GM21723 (cell line): Measurements from ENCODE around the gene CCDC159.

ENCODE experiments used
- ATAC-seq: cut with Tn5 transposase; IDR thresholded peaks from one replicate; pipeline ENCODE4 v1.9.1; 2021; ENCODE audit warnings: mild to moderate bottlenecking, moderate library complexity; ENCODE audit not compliant: unreplicated experiment

Gene CCDC159

GRCh38 chr19:11384778-11385129 lies 38.4 kb downstream of the CCDC159 start:
- no peak for ATAC-seq

- no peak for ATAC-seq
Measured at GRCh38 chr19:11387162-11388034, 41.1 kb downstream of the CCDC159 start.

GRCh38 chr19:11390359-11390758 lies 44.0 kb downstream of the CCDC159 start:
- no peak for ATAC-seq

GRCh38 chr19:11390933-11391680 lies 44.8 kb downstream of the CCDC159 start:
- ATAC-seq: no peak

GRCh38 chr19:11397089-11397610 lies 50.8 kb downstream of the CCDC159 start:
- ATAC-seq: no peak

GRCh38 chr19:11399667-11400066 lies 53.3 kb downstream of the CCDC159 start:
- no peak for ATAC-seq

GRCh38 chr19:11400798-11401197 lies 54.5 kb downstream of the CCDC159 start:
- ATAC-seq: no peak

- no peak for ATAC-seq
Measured at GRCh38 chr19:11401808-11402543, 55.7 kb downstream of the CCDC159 start.
